GM23338 (cell line): ENCODE results near the gene SERPINA3. TPM values are rescaled to one million over a fixed set of nuclear protein-coding genes. Genes with fewer than 3 reads are reported as not detected.

Source experiments
- ATAC-seq: fragments of 200-7000 bp; cut with Tn5 transposase; 3 replicates; pipeline ENCODE4 v1.9.1; 2020
- DNase-seq: peaks from one replicate; pipeline ENCODE4 v3.0.0-alpha.2; 2015; ENCODE audit warnings: low spot score
- H2AFZ ChIP-seq: fragments of 200-600 bp; sonication (generic); 2 replicates; pipeline ENCODE4 v1.8.0; 2016; ENCODE audit warnings: antibody characterized with exemption, mild to moderate bottlenecking, moderate library complexity
- H3F3A ChIP-seq: fragments of 200-600 bp; sonication (generic); replicated peaks from 2 replicates; pipeline ENCODE4 v1.8.0; 2017; ENCODE audit warnings: antibody characterized with exemption, mixed run types, low read depth
- H3K27ac ChIP-seq: fragments of 200-600 bp; sonication (generic); 2 replicates; pipeline ENCODE4 v1.6.1; 2016; ENCODE audit warnings: low read depth
- H3K27me3 ChIP-seq: fragments of 200-600 bp; sonication (generic); 2 replicates; pipeline ENCODE4 v1.8.0; 2016; ENCODE audit warnings: mild to moderate bottlenecking, mixed run types, moderate library complexity; ENCODE audit not compliant: insufficient read depth
- H3K36me3 ChIP-seq: fragments of 200-600 bp; sonication (generic); 2 replicates; pipeline ENCODE4 v1.8.0; 2016; ENCODE audit warnings: mild to moderate bottlenecking; ENCODE audit not compliant: insufficient read depth
- H3K4me1 ChIP-seq: fragments of 200-600 bp; sonication (generic); 2 replicates; pipeline ENCODE4 v1.8.0; 2016; ENCODE audit warnings: mild to moderate bottlenecking, moderate library complexity; ENCODE audit not compliant: insufficient read depth
- H3K4me2 ChIP-seq: fragments of 200-600 bp; sonication (generic); 2 replicates; pipeline ENCODE4 v1.7.1; 2017; ENCODE audit warnings: mixed run types
- H3K4me3 ChIP-seq: fragments of 200-600 bp; sonication (generic); 2 replicates; pipeline ENCODE4 v1.6.1; 2016; ENCODE audit warnings: mixed run types
- H3K79me2 ChIP-seq: fragments of 200-600 bp; sonication (generic); replicated peaks from 2 replicates; pipeline ENCODE4 v1.8.0; 2017; ENCODE audit warnings: mild to moderate bottlenecking; ENCODE audit not compliant: insufficient read depth
- H3K9me2 ChIP-seq: fragments of 200-600 bp; sonication (generic); 2 replicates; pipeline ENCODE4 v1.8.0; 2017; ENCODE audit not compliant: insufficient read depth
- H4K20me1 ChIP-seq: fragments of 200-600 bp; sonication (generic); replicated peaks from 2 replicates; pipeline ENCODE4 v1.8.0; 2017; ENCODE audit warnings: mild to moderate bottlenecking; ENCODE audit not compliant: insufficient read depth
- H3K27ac Mint-ChIP-seq: 2 replicates; pipeline ENCODE4 v1.8.0; 2020; ENCODE audit warnings: inconsistent platforms, mild to moderate bottlenecking, moderate library complexity, mixed read lengths
- H3K27me3 Mint-ChIP-seq: 3 replicates; pipeline ENCODE4 v1.8.0; 2022; ENCODE audit warnings: low read depth, mild to moderate bottlenecking, moderate library complexity, mixed read lengths, inconsistent platforms; ENCODE audit not compliant: insufficient read depth, poor library complexity
- H3K36me3 Mint-ChIP-seq: 3 replicates; pipeline ENCODE4 v1.8.0; 2021; ENCODE audit warnings: low read depth, mild to moderate bottlenecking, inconsistent platforms, moderate library complexity, mixed read lengths
- H3K4me1 Mint-ChIP-seq: 3 replicates; pipeline ENCODE4 v1.8.0; 2020; ENCODE audit warnings: mild to moderate bottlenecking, inconsistent platforms, mixed read lengths
- H3K4me3 Mint-ChIP-seq: 3 replicates; pipeline ENCODE4 v1.8.0; 2021; ENCODE audit warnings: moderate library complexity, mild to moderate bottlenecking, inconsistent platforms, mixed read lengths
- H3K9me3 Mint-ChIP-seq: 3 replicates; pipeline ENCODE4 v1.8.0; 2020; ENCODE audit warnings: moderate library complexity, mild to moderate bottlenecking, inconsistent platforms, mixed read lengths
- CREB1 ChIP-seq: fragments of 250-450 bp; sonication (Bioruptor Pico); IDR thresholded peaks from 2 replicates; pipeline ENCODE4 v1.5.0; 2020; ENCODE audit warnings: low read depth, mild to moderate bottlenecking, moderate library complexity
- ETS1 ChIP-seq: IDR thresholded peaks from 2 replicates; pipeline ENCODE4 v1.6.1; 2016; ENCODE audit warnings: antibody characterized with exemption
- EZH2 ChIP-seq: fragments of 200-600 bp; sonication (generic); IDR thresholded peaks from one replicate; pipeline ENCODE4 v1.8.0; 2017; ENCODE audit warnings: antibody characterized with exemption, mild to moderate bottlenecking, low read depth; ENCODE audit not compliant: unreplicated experiment
- STAT1 ChIP-seq: IDR thresholded peaks from one replicate; pipeline ENCODE4 v1.6.1; 2016; ENCODE audit warnings: antibody characterized with exemption; ENCODE audit not compliant: unreplicated experiment
- ZNF114 ChIP-seq: fragments of 250-450 bp; sonication (Bioruptor Pico); IDR thresholded peaks from 2 replicates; pipeline ENCODE4 v1.5.0; 2020; ENCODE audit warnings: mild to moderate bottlenecking, moderate library complexity
- ZNF331 ChIP-seq: fragments of 250-450 bp; sonication (Bioruptor Pico); IDR thresholded peaks from 2 replicates; pipeline ENCODE4 v1.5.0; 2020; ENCODE audit warnings: low read depth, mild to moderate bottlenecking, moderate library complexity
- ZNF462 ChIP-seq: fragments of 250-450 bp; sonication (Bioruptor Pico); IDR thresholded peaks from 2 replicates; pipeline ENCODE4 v1.5.0; 2020; ENCODE audit warnings: mild to moderate bottlenecking, moderate library complexity
- polyA plus RNA-seq: library from polyadenylated mRNA; unstranded; fragments of >200 nt; fragmentation: Nextera tagmentation; extraction: Ambion mirVana; gene quantifications from 2 replicates; pipeline ENCODE4 v1.2.1, GENCODE V29; 2016
- total RNA-seq: library from RNA; depleted of rRNA; stranded (reverse); fragments of >200 nt; shearing (Covaris generic); gene quantifications from 2 replicates; pipeline ENCODE4 v1.2.3, GENCODE V29; 2014
- TF ChIP-seq, protein P1 (sequence below): IDR thresholded peaks from one replicate; pipeline ENCODE4 v1.6.1; 2018; ENCODE audit warnings: antibody characterized with exemption; ENCODE audit not compliant: unreplicated experiment
- TF ChIP-seq, protein P2 (sequence below), 2 experiments: fragments of 200-600 bp in 1 of 2; sonication (generic) in 1 of 2; conservative IDR thresholded peaks; 2 replicates each; pipeline versions ENCODE4 v1.5.1 to v1.6.1; 2016 to 2017; ENCODE audit warnings: antibody characterized with exemption in 2 of 2, low read depth in 2 of 2, mild to moderate bottlenecking in 2 of 2, moderate library complexity in 1 of 2

SERPINA3 gene
- total and polyA plus RNA-seq, 2 experiments from 2014 or later = not detected

DNA sequence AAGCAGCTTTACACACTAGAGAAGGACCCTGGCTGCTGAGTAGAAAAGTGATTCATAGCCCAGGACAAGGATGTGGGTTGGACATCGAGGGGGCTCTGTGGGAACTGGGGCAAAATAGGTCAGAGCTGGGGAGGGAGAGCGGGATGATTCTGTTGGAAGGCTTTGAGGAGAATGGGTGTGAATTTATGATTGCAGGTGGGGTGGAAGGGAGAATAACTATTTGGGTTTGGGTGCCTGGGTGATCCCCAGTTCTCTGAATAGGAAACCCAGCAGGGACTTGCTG lies 13.1 kb downstream of the SERPINA3 start (continued):
- TF ChIP-seq, protein P1, sequence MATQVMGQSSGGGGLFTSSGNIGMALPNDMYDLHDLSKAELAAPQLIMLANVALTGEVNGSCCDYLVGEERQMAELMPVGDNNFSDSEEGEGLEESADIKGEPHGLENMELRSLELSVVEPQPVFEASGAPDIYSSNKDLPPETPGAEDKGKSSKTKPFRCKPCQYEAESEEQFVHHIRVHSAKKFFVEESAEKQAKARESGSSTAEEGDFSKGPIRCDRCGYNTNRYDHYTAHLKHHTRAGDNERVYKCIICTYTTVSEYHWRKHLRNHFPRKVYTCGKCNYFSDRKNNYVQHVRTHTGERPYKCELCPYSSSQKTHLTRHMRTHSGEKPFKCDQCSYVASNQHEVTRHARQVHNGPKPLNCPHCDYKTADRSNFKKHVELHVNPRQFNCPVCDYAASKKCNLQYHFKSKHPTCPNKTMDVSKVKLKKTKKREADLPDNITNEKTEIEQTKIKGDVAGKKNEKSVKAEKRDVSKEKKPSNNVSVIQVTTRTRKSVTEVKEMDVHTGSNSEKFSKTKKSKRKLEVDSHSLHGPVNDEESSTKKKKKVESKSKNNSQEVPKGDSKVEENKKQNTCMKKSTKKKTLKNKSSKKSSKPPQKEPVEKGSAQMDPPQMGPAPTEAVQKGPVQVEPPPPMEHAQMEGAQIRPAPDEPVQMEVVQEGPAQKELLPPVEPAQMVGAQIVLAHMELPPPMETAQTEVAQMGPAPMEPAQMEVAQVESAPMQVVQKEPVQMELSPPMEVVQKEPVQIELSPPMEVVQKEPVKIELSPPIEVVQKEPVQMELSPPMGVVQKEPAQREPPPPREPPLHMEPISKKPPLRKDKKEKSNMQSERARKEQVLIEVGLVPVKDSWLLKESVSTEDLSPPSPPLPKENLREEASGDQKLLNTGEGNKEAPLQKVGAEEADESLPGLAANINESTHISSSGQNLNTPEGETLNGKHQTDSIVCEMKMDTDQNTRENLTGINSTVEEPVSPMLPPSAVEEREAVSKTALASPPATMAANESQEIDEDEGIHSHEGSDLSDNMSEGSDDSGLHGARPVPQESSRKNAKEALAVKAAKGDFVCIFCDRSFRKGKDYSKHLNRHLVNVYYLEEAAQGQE = no peak
- TF ChIP-seq ZNF331 (CRISPR knock-in tag) (no peak), STAT1 (no peak), CREB1 (CRISPR knock-in tag) (no peak), EZH2 (no peak), ETS1 (no peak), ZNF114 (CRISPR knock-in tag) (no peak)
- TF ChIP-seq, protein P2, sequence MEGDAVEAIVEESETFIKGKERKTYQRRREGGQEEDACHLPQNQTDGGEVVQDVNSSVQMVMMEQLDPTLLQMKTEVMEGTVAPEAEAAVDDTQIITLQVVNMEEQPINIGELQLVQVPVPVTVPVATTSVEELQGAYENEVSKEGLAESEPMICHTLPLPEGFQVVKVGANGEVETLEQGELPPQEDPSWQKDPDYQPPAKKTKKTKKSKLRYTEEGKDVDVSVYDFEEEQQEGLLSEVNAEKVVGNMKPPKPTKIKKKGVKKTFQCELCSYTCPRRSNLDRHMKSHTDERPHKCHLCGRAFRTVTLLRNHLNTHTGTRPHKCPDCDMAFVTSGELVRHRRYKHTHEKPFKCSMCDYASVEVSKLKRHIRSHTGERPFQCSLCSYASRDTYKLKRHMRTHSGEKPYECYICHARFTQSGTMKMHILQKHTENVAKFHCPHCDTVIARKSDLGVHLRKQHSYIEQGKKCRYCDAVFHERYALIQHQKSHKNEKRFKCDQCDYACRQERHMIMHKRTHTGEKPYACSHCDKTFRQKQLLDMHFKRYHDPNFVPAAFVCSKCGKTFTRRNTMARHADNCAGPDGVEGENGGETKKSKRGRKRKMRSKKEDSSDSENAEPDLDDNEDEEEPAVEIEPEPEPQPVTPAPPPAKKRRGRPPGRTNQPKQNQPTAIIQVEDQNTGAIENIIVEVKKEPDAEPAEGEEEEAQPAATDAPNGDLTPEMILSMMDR (conservative IDR thresholded peaks at IDR 0.05; ENCODE audit: low read depth in 2 of 2) = no peak

DNA sequence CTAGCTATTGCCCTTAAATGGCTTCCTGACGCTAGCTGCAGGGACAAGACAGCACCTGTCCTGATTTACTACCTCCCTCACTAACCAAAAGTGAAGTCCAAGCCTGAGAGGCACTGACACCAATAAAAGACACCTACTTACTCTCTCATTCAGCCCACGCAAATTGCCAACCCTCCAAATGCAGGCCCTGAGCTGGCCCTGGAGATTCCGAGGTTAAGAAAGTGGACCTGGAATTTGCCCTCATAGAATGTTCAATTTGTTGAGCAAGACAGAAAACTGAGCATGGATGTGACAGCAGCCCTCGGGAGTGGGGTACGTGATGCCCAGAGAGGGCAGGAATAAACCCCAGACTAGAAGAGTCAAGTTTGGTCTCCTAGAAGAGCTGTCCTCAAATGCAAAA lies 16.4 kb downstream of the SERPINA3 start:
- ATAC-seq (no peak), DNase-seq (no peak)
- H3K27me3 Mint-ChIP-seq = peaks cover 3% of the 10 kb centered on the region
- Histone ChIP-seq H3K27ac (no peak overlapping the region), H3K9me2 (peaks cover 7% of the 10 kb centered on the region; the same call in 1 of the 2 replicates), H3F3A (no peaks in the 10 kb centered on the region), H3K36me3 (no peaks in the 10 kb centered on the region), H3K27me3 (no peaks in the 10 kb centered on the region), H3K79me2 (no peaks in the 10 kb centered on the region), H3K4me2 (no peak overlapping the region), H4K20me1 (no peaks in the 10 kb centered on the region), H3K4me1 (no peaks in the 10 kb centered on the region), H3K4me3 (no peak overlapping the region), H2AFZ (no peak overlapping the region)
- H3K27ac Mint-ChIP-seq = no peak overlapping the region
- no peaks in the 10 kb centered on the region for H3K36me3 Mint-ChIP-seq
- H3K4me1 Mint-ChIP-seq = no peaks in the 10 kb centered on the region
- no peak overlapping the region for H3K4me3 Mint-ChIP-seq
- no peaks in the 10 kb centered on the region; the same call in 2 of the 3 replicates for H3K9me3 Mint-ChIP-seq
- TF ChIP-seq ZNF462 (CRISPR knock-in tag) (no peak), CREB1 (CRISPR knock-in tag) (no peak)
- TF ChIP-seq, protein P1 = no peak
